CD4-positive, alpha-beta T cell treated with Interleukin-21 for 1 hour (primary cell): ENCODE measurements around the gene GSTK1.
A peak's percentile ranks its signal among the peaks of the same experiment; 100 is the strongest.

ENCODE experiments used
- DNase-seq: peaks from one replicate; pipeline ENCODE4 v3.0.0-alpha.2; 2020

Gene GSTK1

GRCh38 chr7:143300959-143301935, 38.0 kb downstream of the GSTK1 start:
- no peak for DNase-seq

DNA sequence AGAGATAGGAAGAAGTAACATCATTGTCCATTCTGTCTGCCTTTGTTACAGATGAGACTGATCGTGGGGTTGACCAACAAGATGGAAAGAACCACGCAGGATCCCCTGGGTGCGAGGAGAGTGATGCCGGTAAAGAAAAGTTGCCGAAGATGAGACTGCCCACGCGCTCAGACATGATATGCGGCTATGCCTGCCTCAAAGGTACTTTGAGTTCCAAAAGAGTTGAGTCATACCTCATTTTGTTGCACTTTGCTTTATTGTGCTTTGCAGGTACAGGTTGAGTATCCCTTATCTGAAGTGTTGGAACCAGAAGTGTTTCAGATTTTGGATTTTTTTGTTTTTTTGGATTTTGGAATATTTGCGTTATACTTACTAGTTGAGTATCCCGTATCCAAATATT, 40.5 kb downstream of the GSTK1 start:
- DNase-seq = no peak

DNA sequence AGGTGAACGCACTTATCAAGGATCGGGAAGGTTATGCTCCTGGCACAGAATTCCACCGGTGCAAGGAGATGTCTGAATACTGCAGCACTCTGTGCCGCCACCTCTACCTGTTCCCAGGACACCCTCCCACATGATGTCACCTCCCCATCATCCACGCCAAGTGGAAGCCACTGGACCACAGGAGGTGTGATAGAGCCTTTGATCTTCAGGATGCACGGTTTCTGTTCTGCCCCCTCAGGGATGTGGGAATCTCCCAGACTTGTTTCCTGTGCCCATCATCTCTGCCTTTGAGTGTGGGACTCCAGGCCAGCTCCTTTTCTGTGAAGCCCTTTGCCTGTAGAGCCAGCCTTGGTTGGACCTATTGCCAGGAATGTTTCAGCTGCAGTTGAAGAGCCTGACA, 41.7 kb downstream of the GSTK1 start:
- no peak for DNase-seq

- DNase-seq = peak; percentile 74
These were observed 42.3 kb downstream of the GSTK1 start for GRCh38 chr7:143305423-143306070.

DNA sequence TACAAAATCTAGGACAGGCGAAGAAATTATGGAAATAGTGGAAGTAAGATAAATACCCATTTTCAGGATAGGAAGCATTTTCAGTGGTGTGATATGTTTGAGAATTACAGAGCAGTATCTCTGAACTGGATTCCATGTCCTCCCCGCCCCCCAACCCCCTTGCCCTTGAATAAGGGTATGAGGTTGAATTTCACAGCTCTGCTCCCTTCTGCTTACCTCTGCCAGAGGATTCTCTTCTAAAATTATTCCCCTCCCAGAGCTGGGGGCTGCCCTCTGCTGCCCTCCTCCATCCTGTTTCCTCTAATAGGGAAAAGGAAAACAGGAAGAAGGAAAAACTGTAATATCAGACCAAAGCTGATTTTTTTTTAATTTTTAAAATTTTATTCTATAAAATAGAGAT, 45.4 kb downstream of the GSTK1 start:
- no peak for DNase-seq

GRCh38 chr7:143314127-143314526, 50.9 kb downstream of the GSTK1 start:
- no peak for DNase-seq

- DNase-seq = no peak
These were observed 52.5 kb downstream of the GSTK1 start, which contains the start of gene CLCN1 for GRCh38 chr7:143315776-143316175. Gene CLCN1 (plus strand): TSS chr7:143316111. CDS start chr7:143316213, 102 bp downstream.

GRCh38 chr7:143316492-143316891, 53.3 kb downstream of the GSTK1 start:
- DNase-seq = no peak

- DNase-seq = no peak
These were observed 55.4 kb downstream of the GSTK1 start for GRCh38 chr7:143318661-143319060.
